Measurements from ENCODE around the gene IFNL1. TPM values are rescaled to one million over a fixed set of nuclear protein-coding genes. Genes with fewer than 3 reads are reported as not detected.

The IFNL1 gene
- polyA plus RNA-seq, 1 donor from 2014 or later = not detected

GRCh38 chr19:39317476-39317875 lies 21.3 kb downstream of the IFNL1 start:
- Histone ChIP-seq H4K20me1 (ENCODE audit: insufficient read depth) (no peaks in the 10 kb centered on the region), H3K4me3 (ENCODE audit: low read length) (no peak overlapping the region), H3K9ac (ENCODE audit: low read length) (no peak overlapping the region), H3F3A (ENCODE audit: insufficient read depth, low read length, poor library complexity, severe bottlenecking) (no peaks in the 10 kb centered on the region), H3K79me2 (replicated peaks; ENCODE audit: insufficient read depth, low read length) (no peaks in the 10 kb centered on the region), H3K27me3 (ENCODE audit: insufficient read depth, low read depth, low read length) (no peaks in the 10 kb centered on the region), H3K9me3 (ENCODE audit: low read length) (no peaks in the 10 kb centered on the region), H3K4me2 (ENCODE audit: low read length) (no peak overlapping the region), H3K27ac (ENCODE audit: low read length) (no peak overlapping the region), H2AFZ (ENCODE audit: low read depth, low read length) (no peak overlapping the region), H3K9me2 (ENCODE audit: insufficient read depth, low read length) (no peaks in the 10 kb centered on the region), H3K36me3 (ENCODE audit: insufficient read depth, low read length) (no peaks in the 10 kb centered on the region)
- TF ChIP-seq POLR2AphosphoS5 (IDR thresholded peaks at IDR 0.05) (no peak), MXI1 (conservative IDR thresholded peaks at IDR 0.05; ENCODE audit: poor library complexity, severe bottlenecking) (no peak), SMC3 (conservative IDR thresholded peaks at IDR 0.05; ENCODE audit: poor library complexity) (no peak), RAD21 (conservative IDR thresholded peaks at IDR 0.05) (no peak), EP300 (conservative IDR thresholded peaks at IDR 0.05; ENCODE audit: poor library complexity, severe bottlenecking) (no peak)
- TF ChIP-seq, protein P1, sequence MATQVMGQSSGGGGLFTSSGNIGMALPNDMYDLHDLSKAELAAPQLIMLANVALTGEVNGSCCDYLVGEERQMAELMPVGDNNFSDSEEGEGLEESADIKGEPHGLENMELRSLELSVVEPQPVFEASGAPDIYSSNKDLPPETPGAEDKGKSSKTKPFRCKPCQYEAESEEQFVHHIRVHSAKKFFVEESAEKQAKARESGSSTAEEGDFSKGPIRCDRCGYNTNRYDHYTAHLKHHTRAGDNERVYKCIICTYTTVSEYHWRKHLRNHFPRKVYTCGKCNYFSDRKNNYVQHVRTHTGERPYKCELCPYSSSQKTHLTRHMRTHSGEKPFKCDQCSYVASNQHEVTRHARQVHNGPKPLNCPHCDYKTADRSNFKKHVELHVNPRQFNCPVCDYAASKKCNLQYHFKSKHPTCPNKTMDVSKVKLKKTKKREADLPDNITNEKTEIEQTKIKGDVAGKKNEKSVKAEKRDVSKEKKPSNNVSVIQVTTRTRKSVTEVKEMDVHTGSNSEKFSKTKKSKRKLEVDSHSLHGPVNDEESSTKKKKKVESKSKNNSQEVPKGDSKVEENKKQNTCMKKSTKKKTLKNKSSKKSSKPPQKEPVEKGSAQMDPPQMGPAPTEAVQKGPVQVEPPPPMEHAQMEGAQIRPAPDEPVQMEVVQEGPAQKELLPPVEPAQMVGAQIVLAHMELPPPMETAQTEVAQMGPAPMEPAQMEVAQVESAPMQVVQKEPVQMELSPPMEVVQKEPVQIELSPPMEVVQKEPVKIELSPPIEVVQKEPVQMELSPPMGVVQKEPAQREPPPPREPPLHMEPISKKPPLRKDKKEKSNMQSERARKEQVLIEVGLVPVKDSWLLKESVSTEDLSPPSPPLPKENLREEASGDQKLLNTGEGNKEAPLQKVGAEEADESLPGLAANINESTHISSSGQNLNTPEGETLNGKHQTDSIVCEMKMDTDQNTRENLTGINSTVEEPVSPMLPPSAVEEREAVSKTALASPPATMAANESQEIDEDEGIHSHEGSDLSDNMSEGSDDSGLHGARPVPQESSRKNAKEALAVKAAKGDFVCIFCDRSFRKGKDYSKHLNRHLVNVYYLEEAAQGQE (IDR thresholded peaks at IDR 0.05; ENCODE audit: borderline replicate concordance) = no peak

DNA sequence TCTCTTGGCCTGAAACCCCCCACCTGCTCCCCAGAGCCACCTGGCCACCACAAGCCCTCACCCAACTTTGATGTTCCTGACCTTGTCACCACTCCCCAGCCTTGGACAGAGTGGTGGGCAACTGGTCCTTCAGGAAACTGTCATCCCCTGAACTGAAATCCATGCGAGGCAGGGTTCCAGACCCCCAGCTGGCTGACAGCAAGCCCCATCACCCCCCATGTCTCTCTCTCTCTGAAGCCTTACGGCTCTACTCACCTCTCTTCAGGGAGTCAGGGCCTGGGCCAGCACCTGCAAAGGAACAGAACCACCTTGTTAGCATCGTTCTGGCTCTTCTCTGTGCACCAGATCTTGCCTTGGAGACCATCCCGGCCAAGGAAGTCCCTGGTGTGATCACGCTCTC lies 21.9 kb downstream of the IFNL1 start:
- no peaks in the 10 kb centered on the region for H3F3A ChIP-seq (ENCODE audit: insufficient read depth, low read length, poor library complexity, severe bottlenecking)
- no peaks in the 10 kb centered on the region for H3K79me2 ChIP-seq (replicated peaks; ENCODE audit: insufficient read depth, low read length)
- no peak overlapping the region for H3K9ac ChIP-seq (ENCODE audit: low read length)
- TF ChIP-seq TAF1 (IDR thresholded peaks at IDR 0.05; ENCODE audit: low read depth) (no peak), MXI1 (conservative IDR thresholded peaks at IDR 0.05; ENCODE audit: poor library complexity, severe bottlenecking) (no peak), SMC3 (conservative IDR thresholded peaks at IDR 0.05; ENCODE audit: poor library complexity) (no peak), POLR2AphosphoS5 (IDR thresholded peaks at IDR 0.05) (no peak), EP300 (conservative IDR thresholded peaks at IDR 0.05; ENCODE audit: poor library complexity, severe bottlenecking) (no peak), CTCF (IDR thresholded peaks at IDR 0.05; ENCODE audit: poor library complexity, severe bottlenecking) (no peak), RAD21 (conservative IDR thresholded peaks at IDR 0.05) (no peak), EZH2 (IDR thresholded peaks at IDR 0.05; ENCODE audit: borderline replicate concordance, insufficient read depth, low read length, poor library complexity, severe bottlenecking) (no peak)
- TF ChIP-seq, protein P1 (IDR thresholded peaks at IDR 0.05; ENCODE audit: borderline replicate concordance) = no peak
- H3K27me3 ChIP-seq (ENCODE audit: insufficient read depth, low read depth, low read length) = no peaks in the 10 kb centered on the region
- H3K4me2 ChIP-seq (ENCODE audit: low read length) = no peak overlapping the region
- no peaks in the 10 kb centered on the region for H3K9me2 ChIP-seq (ENCODE audit: insufficient read depth, low read length)
- no peaks in the 10 kb centered on the region for H3K36me3 ChIP-seq (ENCODE audit: insufficient read depth, low read length)
- H3K27ac ChIP-seq (ENCODE audit: low read length) = no peak overlapping the region
- H3K4me3 ChIP-seq (ENCODE audit: low read length) = no peak overlapping the region
- H4K20me1 ChIP-seq (ENCODE audit: insufficient read depth) = no peaks in the 10 kb centered on the region
- no peak overlapping the region for H2AFZ ChIP-seq (ENCODE audit: low read depth, low read length)
- no peaks in the 10 kb centered on the region for H3K9me3 ChIP-seq (ENCODE audit: low read length)
